Amniotic stem cell (primary cell): ENCODE results near the gene TOP2B.

ENCODE experiments used
- DNase-seq: peaks from one replicate; lab custom pipeline; 2025; lab: John Stamatoyannopoulos, UW

Gene TOP2B

DNA sequence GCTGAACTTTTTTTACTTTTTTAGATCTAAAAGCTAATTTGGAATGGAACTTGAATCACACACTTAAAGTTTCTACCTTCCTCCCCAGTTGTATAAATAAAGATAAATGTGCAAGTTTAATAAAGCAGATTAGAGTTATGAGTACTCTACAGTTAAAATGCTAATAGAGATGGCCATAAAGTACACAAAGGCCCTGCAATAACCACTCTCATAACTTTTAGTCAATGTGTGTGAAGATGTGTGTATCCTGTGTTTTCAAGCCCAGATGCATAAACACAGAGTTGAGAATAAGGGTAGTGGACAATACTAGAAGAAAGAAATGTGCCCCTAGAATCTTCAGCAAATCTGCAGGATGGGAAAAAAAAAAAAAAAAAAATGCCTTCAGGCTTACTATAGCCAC lies 45.3 kb downstream of the TOP2B start:
- DNase-seq = no peak

- DNase-seq = no peak
These were observed 46.7 kb downstream of the TOP2B start for GRCh38 chr3:25618028-25618427.

- no peak for DNase-seq
These were observed 53.5 kb downstream of the TOP2B start for GRCh38 chr3:25611193-25611592.

GRCh38 chr3:25610779-25611178 lies 53.9 kb downstream of the TOP2B start:
- no peak for DNase-seq

DNA sequence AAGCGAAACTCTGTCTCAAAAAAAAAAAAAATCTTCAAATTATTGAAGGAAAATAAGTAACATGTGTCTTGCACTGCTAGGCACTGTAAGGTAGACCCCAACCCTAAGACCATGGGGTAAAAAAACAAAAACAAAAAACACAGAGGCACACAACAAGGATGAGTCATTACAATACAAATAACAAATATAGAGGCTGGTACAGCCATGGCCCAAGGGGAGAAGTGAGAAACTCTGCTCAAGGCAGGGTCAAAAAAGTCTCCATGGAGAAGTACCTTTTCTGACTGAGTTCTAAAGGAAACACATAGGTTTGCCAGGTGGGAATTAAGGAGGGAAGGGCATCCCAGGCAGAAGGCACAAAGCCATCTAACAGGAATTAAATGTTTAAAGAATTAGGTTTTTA lies 54.5 kb downstream of the TOP2B start:
- DNase-seq = no peak

GRCh38 chr3:25604107-25604805 lies 60.5 kb downstream of the TOP2B start:
- DNase-seq = peak; percentile 39

DNA sequence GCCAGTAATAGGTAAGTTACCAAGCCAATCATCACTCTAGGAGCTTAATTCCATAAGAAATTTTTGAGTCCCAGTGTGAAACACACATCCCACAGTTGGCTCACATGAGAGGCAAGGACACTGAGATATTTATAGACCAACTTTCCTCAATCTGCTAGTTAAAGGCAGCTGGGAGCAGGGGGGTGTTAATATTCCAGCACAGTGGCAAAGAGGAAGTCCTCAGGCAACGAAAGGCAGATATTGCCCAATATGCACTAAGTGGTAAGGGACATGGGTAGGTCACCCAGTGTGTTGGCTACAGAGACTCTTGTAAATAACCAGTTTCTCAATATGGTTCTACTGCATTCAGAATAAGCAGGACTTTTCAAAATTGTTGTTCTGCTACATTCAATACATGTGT lies 61.0 kb downstream of the TOP2B start:
- no peak for DNase-seq

DNA sequence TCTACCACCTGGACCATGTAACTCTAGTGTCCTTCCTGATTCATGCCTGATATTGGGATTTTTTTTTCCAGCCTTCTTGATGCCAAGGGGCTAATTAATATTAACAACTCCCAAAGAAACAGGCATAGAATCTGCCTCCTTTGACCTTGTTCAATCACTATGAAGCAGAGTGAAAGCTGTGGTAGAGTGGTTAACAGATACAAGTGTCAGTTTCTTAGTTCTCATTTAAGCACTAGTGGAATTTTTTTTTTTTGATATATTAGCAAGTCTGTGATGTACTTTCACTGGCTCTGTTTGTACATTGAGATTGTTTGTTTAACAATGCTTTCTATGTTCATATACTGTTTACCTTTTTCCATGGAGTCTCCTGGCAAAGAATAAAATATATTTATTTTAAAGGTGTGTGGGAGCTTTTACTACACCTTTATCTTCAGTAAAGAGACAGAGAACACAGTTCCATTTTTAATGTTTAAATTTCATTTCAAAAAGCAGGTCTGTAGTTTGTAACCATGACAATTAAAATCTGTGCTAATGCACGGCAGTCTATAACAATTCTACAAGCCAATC lies 67.1 kb downstream of the TOP2B start:
- DNase-seq = no peak

- peak; percentile 48 for DNase-seq
These were observed 70.7 kb downstream of the TOP2B start for GRCh38 chr3:25594007-25594502.

GRCh38 chr3:25593001-25593400 lies 71.7 kb downstream of the TOP2B start:
- no peak for DNase-seq

GRCh38 chr3:25592510-25592968 lies 72.2 kb downstream of the TOP2B start:
- DNase-seq = peak; percentile 84

DNA sequence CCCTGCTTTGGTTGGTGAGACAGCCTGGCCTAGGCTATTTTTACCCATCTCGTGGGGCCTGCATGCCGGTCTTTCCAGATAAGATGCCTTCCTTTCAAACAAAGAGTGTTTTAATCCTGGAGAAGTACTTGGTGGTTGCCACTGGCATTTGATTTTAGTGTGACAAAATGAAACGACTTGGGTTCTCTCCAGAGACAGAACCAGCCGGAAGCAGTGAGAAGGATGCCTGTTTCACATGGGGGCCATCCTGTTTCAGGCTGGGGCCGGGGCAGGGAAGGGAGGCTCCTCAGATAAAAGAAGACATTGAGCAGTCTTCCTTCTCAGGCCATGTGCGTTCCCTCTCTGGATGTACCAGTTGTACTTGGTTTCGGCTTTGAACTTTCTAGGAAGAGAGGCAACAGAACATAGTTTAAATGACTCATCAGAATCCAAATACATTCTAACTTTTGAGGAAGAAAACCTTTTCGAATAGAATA lies 74.9 kb downstream of the TOP2B start:
- no peak for DNase-seq

GRCh38 chr3:25589104-25589782 lies 75.5 kb downstream of the TOP2B start:
- DNase-seq = no peak

- DNase-seq = no peak
These were observed 76.1 kb downstream of the TOP2B start for GRCh38 chr3:25588441-25589103.

DNA sequence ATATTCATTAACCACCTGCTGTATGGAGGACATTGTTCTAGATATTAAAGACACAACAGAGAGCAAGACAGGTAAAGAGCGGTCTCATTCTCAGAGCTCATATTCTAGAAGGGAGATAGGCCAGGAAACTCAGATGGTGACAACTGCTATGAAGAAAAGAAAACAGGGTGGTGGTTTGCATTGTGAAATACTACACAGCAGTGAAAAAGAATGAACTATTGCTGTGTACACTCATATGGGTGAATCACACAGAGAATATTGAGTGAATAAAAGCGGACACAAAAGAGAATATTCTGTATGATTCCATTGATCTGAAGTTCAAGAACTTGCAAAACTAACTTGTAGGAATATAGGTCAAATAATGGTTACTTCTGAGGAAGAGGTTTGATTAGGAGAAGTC lies 76.7 kb downstream of the TOP2B start:
- DNase-seq = no peak

DNA sequence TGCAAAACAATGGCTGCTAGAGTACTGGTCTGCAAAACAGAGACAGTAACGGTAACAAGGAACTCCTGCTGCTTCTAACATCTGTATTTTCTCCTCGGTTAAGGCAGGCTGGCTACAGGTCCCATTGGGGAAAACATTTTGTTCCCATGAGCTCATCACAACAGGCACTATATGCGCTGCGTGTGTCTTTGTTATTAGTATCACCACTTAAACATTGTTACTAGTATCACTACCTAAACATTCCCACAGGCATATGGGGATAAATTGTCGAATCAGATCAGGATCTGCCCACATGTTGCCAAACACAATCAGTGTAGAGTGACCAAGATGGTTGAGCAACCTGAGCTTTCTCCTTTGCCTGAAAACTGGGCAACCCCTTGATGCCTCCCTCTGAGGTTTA lies 77.2 kb downstream of the TOP2B start:
- DNase-seq = no peak

GRCh38 chr3:25587094-25587493 lies 77.6 kb downstream of the TOP2B start:
- no peak for DNase-seq

- no peak for DNase-seq
These were observed 78.2 kb downstream of the TOP2B start for GRCh38 chr3:25586553-25586952.

GRCh38 chr3:25586167-25586505 lies 78.6 kb downstream of the TOP2B start:
- DNase-seq = no peak

- no peak for DNase-seq
These were observed 79.1 kb downstream of the TOP2B start for GRCh38 chr3:25585361-25586166.

- DNase-seq = no peak
These were observed 80.5 kb downstream of the TOP2B start for GRCh38 chr3:25584011-25584789.
